ENCODE measurements around the gene DCHS1. TPM values are rescaled to one million over a fixed set of nuclear protein-coding genes. Genes with fewer than 3 reads are reported as not detected.

Gene DCHS1
- total RNA-seq, 2 experiments from 2014 or later, result 0.35 to 0.40 TPM

- ChIA-PET CTCF (interaction anchor here (0.9 to 2.2 kb wide), 4 partner anchors 10 to 42 kb away, joined by 3 to 6 read pairs (median 4); partner anchors contain the start of gene TAF10), POLR2A (no interaction called here)
- no peak for DNase-seq
- H3K4me1 Mint-ChIP-seq, result peaks cover 8% of the 10 kb centered on the region
- no peaks in the 10 kb centered on the region for H3K9me3 Mint-ChIP-seq
- H3K4me3 Mint-ChIP-seq, result no peak overlapping the region
- no peak overlapping the region for H3K27ac Mint-ChIP-seq
- peaks cover 15% of the 10 kb centered on the region for H3K27me3 Mint-ChIP-seq
- H3K36me3 Mint-ChIP-seq (ENCODE audit: low read depth), result no peaks in the 10 kb centered on the region
These were observed 2.0 kb downstream of the DCHS1 start for GRCh38 chr11:6653656-6654055.

DNA sequence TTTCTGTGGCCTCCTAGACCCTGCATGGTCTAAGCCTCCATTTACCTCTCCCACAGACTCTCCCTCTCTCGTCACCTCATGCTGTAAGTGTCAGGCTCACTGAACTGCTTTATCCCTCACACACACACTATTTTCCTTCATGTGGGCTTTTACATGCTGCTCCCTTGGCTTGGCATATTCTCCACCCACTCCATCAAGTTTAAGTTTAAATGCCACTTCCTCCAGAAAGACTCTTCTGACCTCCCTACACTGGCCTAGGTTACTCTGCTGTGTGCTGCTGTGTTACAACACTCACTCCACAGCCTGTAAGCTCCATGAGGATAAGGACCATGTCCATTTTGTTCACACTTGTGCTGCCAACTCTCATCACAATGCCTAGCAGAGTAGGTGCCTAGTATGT is 2.5 kb downstream of the DCHS1 start:
- Mint-ChIP-seq H3K36me3 (ENCODE audit: low read depth) (no peaks in the 10 kb centered on the region), H3K27me3 (peaks cover 15% of the 10 kb centered on the region), H3K4me1 (peaks cover 8% of the 10 kb centered on the region), H3K9me3 (no peaks in the 10 kb centered on the region), H3K27ac (no peak overlapping the region), H3K4me3 (no peak overlapping the region)
- no peak for DNase-seq
- ChIA-PET CTCF (interaction anchor here (0.9 to 2.2 kb wide), 3 partner anchors 10 to 26 kb away, joined by 3 to 6 read pairs (median 4); no protein-coding TSS in a partner anchor), POLR2A (interaction anchor here (0.6 kb wide), 1 partner anchor 15 kb away, joined by 7 read pairs; no protein-coding TSS in a partner anchor)

DNA sequence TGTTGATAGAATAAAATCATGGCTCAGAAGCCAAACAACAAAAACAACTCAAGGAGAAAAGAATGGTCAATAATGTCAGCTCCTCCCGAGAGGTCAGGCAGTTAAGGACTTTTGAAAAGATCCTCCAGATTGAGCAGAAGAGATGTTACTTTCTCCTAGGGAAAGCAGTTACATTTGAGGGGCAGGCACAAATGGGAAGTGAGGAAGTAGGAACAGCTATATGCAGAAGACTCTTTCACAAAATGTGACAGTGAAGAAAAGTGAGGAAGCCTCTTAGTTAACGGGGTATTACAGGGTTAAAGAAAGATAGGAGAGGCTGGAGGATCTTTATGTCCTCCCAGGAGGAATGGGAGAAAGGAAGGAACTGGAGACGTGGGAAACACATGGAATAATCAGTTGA is 3.4 kb downstream of the DCHS1 start:
- Mint-ChIP-seq H3K27ac (no peak overlapping the region), H3K27me3 (peaks cover 13% of the 10 kb centered on the region), H3K9me3 (no peaks in the 10 kb centered on the region), H3K4me1 (peaks cover 8% of the 10 kb centered on the region), H3K4me3 (no peak overlapping the region), H3K36me3 (ENCODE audit: low read depth) (no peaks in the 10 kb centered on the region)
- ChIA-PET CTCF (interaction anchor here (2.2 kb wide), 1 partner anchor 13 kb away, joined by 6 read pairs; no protein-coding TSS in a partner anchor), POLR2A (interaction anchor here (0.8 kb wide), 1 partner anchor 13 kb away, joined by 3 read pairs; no protein-coding TSS in a partner anchor)
- no peak for DNase-seq

- Mint-ChIP-seq H3K4me1 (peaks cover 1% of the 10 kb centered on the region), H3K4me3 (no peak overlapping the region), H3K27ac (no peak overlapping the region), H3K36me3 (ENCODE audit: low read depth) (no peaks in the 10 kb centered on the region), H3K27me3 (peaks cover 1% of the 10 kb centered on the region), H3K9me3 (no peaks in the 10 kb centered on the region)
- ChIA-PET POLR2A (no interaction called here), CTCF (interaction anchor here (0.5 kb wide), 1 partner anchor 21 kb away, joined by 3 read pairs; no protein-coding TSS in a partner anchor)
- no peak for DNase-seq
These were observed 4.6 kb downstream of the DCHS1 start for GRCh38 chr11:6650980-6651379.

- Mint-ChIP-seq H3K4me3 (no peak overlapping the region), H3K36me3 (ENCODE audit: low read depth) (no peaks in the 10 kb centered on the region), H3K27me3 (no peaks in the 10 kb centered on the region), H3K27ac (no peak overlapping the region), H3K9me3 (no peaks in the 10 kb centered on the region), H3K4me1 (no peaks in the 10 kb centered on the region)
- ChIA-PET POLR2A (no interaction called here), CTCF (interaction anchor here (0.8 to 2.3 kb wide), 9 partner anchors 9 to 297 kb away, joined by 3 to 10 read pairs (median 5); partner anchors contain the start of genes MRPL17 and TPP1)
- DNase-seq, result no peak
These were observed 5.5 kb downstream of the DCHS1 start for GRCh38 chr11:6650104-6650503.

DNA sequence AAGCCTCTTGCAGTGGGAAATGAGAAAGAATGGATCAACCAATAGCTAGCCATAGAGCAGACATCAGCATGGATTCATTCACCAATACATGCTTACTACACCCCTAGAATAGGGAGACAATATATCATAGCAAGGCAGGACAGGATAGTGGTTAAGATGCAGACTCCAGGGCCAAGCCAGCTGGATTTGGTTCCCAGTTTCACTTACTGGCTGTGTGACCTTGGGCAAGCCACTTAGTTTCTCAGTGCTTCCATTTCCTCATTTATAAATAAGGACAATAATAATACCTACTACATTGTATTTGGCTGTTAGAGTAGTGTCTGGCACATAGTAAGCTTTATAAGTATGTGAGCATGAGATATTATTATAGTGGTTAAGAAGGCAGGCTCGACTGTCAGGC is 7.1 kb downstream of the DCHS1 start:
- POLR2A ChIA-PET, result interaction anchor here (0.5 kb wide), 1 partner anchor 36 kb away, joined by 3 read pairs; no protein-coding TSS in a partner anchor
- Mint-ChIP-seq H3K9me3 (no peaks in the 10 kb centered on the region), H3K4me3 (no peak overlapping the region)

GRCh38 chr11:6647836-6648235 is 7.8 kb downstream of the DCHS1 start:
- Mint-ChIP-seq H3K36me3 (ENCODE audit: low read depth) (no peaks in the 10 kb centered on the region), H3K27me3 (no peaks in the 10 kb centered on the region), H3K4me1 (no peaks in the 10 kb centered on the region), H3K9me3 (no peaks in the 10 kb centered on the region), H3K27ac (no peak overlapping the region), H3K4me3 (no peak overlapping the region)
- DNase-seq, result no peak
- ChIA-PET POLR2A (interaction anchor here (0.5 kb wide), 1 partner anchor 37 kb away, joined by 3 read pairs; no protein-coding TSS in a partner anchor), CTCF (interaction anchor here (0.5 to 1.7 kb wide), 8 partner anchors 10 to 143 kb away, joined by 3 to 6 read pairs (median 3); partner anchors contain the start of gene MRPL17)

More for the DNA sequence above, 7.1 kb downstream of the DCHS1 start:
- CTCF ChIA-PET, result interaction anchor here (0.9 to 2.3 kb wide), 5 partner anchors 9 to 144 kb away, joined by 3 to 10 read pairs (median 3); partner anchors contain the start of gene TPP1
- DNase-seq, result no peak
- Mint-ChIP-seq H3K27me3 (no peaks in the 10 kb centered on the region), H3K4me1 (no peaks in the 10 kb centered on the region), H3K27ac (no peak overlapping the region), H3K36me3 (ENCODE audit: low read depth) (no peaks in the 10 kb centered on the region)

GRCh38 chr11:6646918-6647679 is 8.5 kb downstream of the DCHS1 start:
- H3K4me1 Mint-ChIP-seq, result no peaks in the 10 kb centered on the region
- ChIA-PET POLR2A (no interaction called here), CTCF (interaction anchor here (0.5 to 1.7 kb wide), 8 partner anchors 13 to 142 kb away, joined by 3 to 6 read pairs (median 3); partner anchors contain the start of gene MRPL17)
- H3K27me3 Mint-ChIP-seq, result no peaks in the 10 kb centered on the region
- H3K4me3 Mint-ChIP-seq, result no peak overlapping the region
- H3K9me3 Mint-ChIP-seq, result no peaks in the 10 kb centered on the region
- no peak overlapping the region for H3K27ac Mint-ChIP-seq
- peak; percentile 38 for DNase-seq
- H3K36me3 Mint-ChIP-seq (ENCODE audit: low read depth), result no peaks in the 10 kb centered on the region

GRCh38 chr11:6646576-6646917 is 9.1 kb downstream of the DCHS1 start:
- CTCF ChIA-PET, result interaction anchor here (0.6 to 1.7 kb wide), 5 partner anchors 18 to 37 kb away, joined by 3 to 6 read pairs (median 3); partner anchors contain the start of gene MRPL17

GRCh38 chr11:6646071-6646470 is 9.5 kb downstream of the DCHS1 start:
- DNase-seq, result no peak
- CTCF ChIA-PET, result interaction anchor here (0.6 to 1.7 kb wide), 2 partner anchors 27 to 37 kb away, joined by 3 to 6 read pairs; partner anchors contain the start of gene MRPL17
- Mint-ChIP-seq H3K9me3 (no peaks in the 10 kb centered on the region), H3K27me3 (no peaks in the 10 kb centered on the region), H3K36me3 (ENCODE audit: low read depth) (no peaks in the 10 kb centered on the region), H3K4me3 (no peak overlapping the region), H3K27ac (no peak overlapping the region), H3K4me1 (no peaks in the 10 kb centered on the region)
- POLR2A ChIA-PET, result no interaction called here

More at GRCh38 chr11:6646576-6646917, 9.1 kb downstream of the DCHS1 start:
- H3K36me3 Mint-ChIP-seq (ENCODE audit: low read depth), result no peaks in the 10 kb centered on the region
- no peaks in the 10 kb centered on the region for H3K4me1 Mint-ChIP-seq
- POLR2A ChIA-PET, result no interaction called here
- H3K27ac Mint-ChIP-seq, result no peak overlapping the region
- H3K9me3 Mint-ChIP-seq, result no peaks in the 10 kb centered on the region
- H3K4me3 Mint-ChIP-seq, result no peak overlapping the region
- DNase-seq, result no peak
- no peaks in the 10 kb centered on the region for H3K27me3 Mint-ChIP-seq

DNA sequence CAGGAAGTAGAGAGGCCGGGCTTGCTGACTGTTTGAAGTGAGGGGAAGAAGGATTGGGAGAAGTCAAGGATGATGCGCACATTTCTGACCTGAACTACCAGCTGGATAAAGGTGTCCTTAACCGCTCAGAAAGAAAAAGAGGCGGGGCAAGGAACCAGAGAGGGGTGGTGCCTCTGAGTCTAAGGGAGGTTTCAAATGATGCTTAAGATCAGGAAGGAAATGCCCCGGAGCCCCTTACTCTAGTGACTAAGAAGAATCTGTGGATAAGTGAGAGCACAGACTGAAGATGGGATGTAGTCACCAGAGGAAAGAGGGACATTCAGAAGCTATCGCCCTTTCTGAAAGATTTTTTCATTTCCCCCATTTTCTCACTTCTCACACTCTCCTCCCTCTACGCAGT is 12.7 kb downstream of the DCHS1 start:
- no peaks in the 10 kb centered on the region for H3K27me3 Mint-ChIP-seq
- H3K4me3 Mint-ChIP-seq, result no peak overlapping the region
- no peaks in the 10 kb centered on the region for H3K36me3 Mint-ChIP-seq (ENCODE audit: low read depth)
- no peak overlapping the region for H3K27ac Mint-ChIP-seq
- no peak for DNase-seq
- H3K4me1 Mint-ChIP-seq, result no peaks in the 10 kb centered on the region
- H3K9me3 Mint-ChIP-seq, result no peaks in the 10 kb centered on the region
- POLR2A ChIA-PET, result no interaction called here
- CTCF ChIA-PET, result interaction anchor here (0.6 to 1.5 kb wide), 4 partner anchors 11 to 95 kb away, joined by 3 read pairs; no protein-coding TSS in a partner anchor

DNA sequence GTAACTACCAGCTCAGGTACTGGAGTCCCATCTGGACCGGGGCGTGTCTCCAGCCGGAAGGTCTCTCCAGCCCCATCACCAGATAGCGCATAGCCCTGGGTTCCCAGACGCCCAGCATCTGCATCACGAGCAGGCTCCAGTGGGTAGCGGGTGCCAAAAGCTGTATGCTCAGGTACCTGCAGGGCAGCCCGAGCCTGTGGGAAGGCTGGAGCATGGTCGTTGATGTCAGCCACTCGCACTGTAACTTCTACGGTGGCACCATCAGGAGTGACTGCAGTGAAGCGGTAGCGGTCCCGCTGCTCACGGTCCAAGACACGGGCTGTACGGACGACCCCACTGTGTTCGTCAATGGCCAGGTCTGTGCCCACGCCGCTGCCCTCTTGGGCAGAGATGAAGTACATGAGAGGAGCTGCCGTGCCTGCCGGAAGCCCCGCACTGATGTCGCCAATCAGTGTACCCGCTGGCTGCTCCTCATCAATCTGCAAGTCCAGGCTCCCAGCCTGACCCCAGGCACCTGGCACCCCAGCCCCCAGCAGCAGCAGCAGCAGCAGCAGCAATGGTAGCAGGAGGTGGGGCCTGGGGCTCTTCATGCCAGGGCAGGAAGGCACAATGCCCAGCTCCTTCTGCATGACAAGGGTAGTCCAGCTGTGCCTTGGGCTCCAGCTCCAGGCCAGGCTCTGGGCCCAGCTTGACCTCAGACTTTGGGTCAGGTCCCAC is 14.5 kb downstream of the DCHS1 start:
- no peak for DNase-seq
- no peak overlapping the region for H3K27ac Mint-ChIP-seq
- H3K27me3 Mint-ChIP-seq, result no peaks in the 10 kb centered on the region
- ChIA-PET CTCF (interaction anchor here (0.9 to 2.3 kb wide), 4 partner anchors 9 to 47 kb away, joined by 3 to 7 read pairs (median 4); no protein-coding TSS in a partner anchor), POLR2A (no interaction called here)
- H3K36me3 Mint-ChIP-seq (ENCODE audit: low read depth), result no peaks in the 10 kb centered on the region
- no peak overlapping the region for H3K4me3 Mint-ChIP-seq
- no peaks in the 10 kb centered on the region for H3K9me3 Mint-ChIP-seq
- no peaks in the 10 kb centered on the region for H3K4me1 Mint-ChIP-seq

All from activated CD4-positive, alpha-beta T cell treated with anti-CD3 and anti-CD28 coated beads, Interleukin-2, amount 10 ng/mL, durations not matched to agents 7 days and 5 days (primary cell).